ENCODE results near the gene TNS1. TPM values are rescaled to one million over a fixed set of nuclear protein-coding genes. Genes with fewer than 3 reads are reported as not detected.
A peak's percentile ranks its signal among the peaks of the same experiment; 100 is the strongest.

The TNS1 gene
- total RNA-seq, 6 experiments from 2014 or later: 113 to 139 (median 126) TPM

DNA sequence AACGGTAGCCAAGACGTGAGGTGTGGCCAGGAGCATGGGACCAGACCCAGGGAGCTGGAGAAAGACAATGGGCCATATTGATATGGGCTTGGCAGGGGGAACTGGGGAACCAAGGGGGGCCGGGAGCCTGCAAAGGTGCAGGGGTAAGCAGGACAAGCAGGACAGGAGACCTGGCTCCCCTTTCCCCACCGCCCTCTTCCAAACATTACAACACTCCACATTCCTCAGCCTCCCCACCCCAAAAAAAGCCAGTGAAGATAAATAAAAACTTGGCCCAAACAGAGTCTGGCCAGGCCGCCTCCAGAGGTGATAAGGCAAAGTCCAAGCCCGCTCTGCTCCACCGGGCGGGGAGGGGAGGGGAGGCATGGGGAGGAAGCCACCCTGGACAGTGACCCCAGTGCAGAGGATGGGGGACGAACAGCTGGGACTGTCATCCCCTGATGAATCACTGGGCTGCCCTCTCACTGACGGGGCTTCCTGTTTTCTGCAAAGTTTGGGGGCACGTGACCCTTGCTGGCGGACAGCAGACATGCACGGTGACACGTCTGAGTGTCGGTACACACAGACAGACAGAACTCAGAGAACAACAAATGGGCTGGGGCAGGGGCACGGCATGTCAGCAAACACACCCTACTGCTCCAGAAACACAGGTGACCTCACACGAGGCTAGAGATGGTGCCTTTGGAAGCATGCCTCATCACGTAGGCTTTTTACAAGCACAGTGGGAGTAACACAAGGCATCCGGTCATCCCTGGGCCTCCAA lies 100.2 kb downstream of the TNS1 start:
- Mint-ChIP-seq H3K27me3 (ENCODE audit: insufficient read depth) (peaks cover 8% of the 10 kb centered on the region), H3K27ac (peak overlapping the region; percentile 83), H3K4me1 (ENCODE audit: low read depth) (peaks cover 61% of the 10 kb centered on the region), H3K9me3 (no peaks in the 10 kb centered on the region), H3K4me3 (peak overlapping the region; percentile 54), H3K36me3 (ENCODE audit: low read depth) (peaks cover 24% of the 10 kb centered on the region)
- TF ChIP-seq, protein P1, sequence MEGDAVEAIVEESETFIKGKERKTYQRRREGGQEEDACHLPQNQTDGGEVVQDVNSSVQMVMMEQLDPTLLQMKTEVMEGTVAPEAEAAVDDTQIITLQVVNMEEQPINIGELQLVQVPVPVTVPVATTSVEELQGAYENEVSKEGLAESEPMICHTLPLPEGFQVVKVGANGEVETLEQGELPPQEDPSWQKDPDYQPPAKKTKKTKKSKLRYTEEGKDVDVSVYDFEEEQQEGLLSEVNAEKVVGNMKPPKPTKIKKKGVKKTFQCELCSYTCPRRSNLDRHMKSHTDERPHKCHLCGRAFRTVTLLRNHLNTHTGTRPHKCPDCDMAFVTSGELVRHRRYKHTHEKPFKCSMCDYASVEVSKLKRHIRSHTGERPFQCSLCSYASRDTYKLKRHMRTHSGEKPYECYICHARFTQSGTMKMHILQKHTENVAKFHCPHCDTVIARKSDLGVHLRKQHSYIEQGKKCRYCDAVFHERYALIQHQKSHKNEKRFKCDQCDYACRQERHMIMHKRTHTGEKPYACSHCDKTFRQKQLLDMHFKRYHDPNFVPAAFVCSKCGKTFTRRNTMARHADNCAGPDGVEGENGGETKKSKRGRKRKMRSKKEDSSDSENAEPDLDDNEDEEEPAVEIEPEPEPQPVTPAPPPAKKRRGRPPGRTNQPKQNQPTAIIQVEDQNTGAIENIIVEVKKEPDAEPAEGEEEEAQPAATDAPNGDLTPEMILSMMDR (IDR thresholded peaks at IDR 0.05): no peak
- peak; percentile 77 for DNase-seq

DNA sequence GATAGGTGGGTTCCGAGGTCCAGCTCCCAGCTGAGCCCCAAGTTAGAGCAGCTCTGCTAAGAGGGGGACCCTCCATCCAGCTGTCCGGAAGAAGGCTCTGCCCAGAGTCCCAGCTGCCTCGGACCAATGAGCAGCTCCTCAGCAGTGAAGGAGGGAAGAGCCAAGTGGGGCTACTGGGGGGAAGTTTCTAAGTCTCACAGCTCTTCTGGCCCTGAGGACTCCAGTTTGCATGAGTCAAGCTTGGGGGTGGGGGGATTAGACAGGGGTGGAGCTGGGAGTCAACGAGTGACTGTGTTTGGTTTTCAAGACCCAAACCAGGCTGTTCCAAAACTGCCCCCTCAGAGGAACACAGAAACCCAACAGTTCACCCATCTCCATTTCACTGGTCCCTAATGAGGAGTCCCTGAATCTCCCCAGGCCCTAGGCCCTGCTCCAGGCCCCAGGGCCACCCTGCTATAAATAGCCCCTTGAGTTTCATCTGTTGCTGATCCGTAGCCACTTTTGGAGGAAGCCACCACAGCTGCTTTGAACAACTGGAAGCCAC lies 100.9 kb downstream of the TNS1 start:
- peak overlapping the region; percentile 83 for H3K27ac Mint-ChIP-seq
- H3K27me3 Mint-ChIP-seq (ENCODE audit: insufficient read depth): peaks cover 9% of the 10 kb centered on the region
- no peaks in the 10 kb centered on the region for H3K9me3 Mint-ChIP-seq
- H3K4me3 Mint-ChIP-seq: peak overlapping the region; percentile 54
- H3K4me1 Mint-ChIP-seq (ENCODE audit: low read depth): peaks cover 61% of the 10 kb centered on the region
- peaks cover 29% of the 10 kb centered on the region for H3K36me3 Mint-ChIP-seq (ENCODE audit: low read depth)
- DNase-seq: peak; percentile 55
- TF ChIP-seq, protein P1 (IDR thresholded peaks at IDR 0.05): no peak

DNA sequence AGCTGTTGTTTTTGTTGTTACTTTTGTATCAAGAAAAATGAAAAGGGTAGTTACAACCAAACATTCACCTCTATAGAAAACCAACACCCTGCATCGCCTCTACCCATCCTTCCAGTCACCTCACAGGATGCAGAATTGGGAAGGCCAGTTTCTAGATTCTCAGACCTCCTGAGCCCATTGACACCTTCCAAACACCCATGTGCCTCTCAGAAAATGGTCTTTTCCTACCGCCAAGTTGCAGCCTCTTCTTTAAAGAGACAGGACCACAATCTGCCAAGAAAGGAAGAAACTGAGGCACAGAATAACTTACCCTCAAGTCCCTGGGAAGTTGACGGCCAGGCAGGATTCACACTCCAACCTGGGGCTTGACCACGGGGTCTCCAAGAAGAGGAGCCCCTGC lies 101.4 kb downstream of the TNS1 start:
- DNase-seq: no peak
- H3K27ac Mint-ChIP-seq: peak overlapping the region; percentile 83
- TF ChIP-seq, protein P1 (IDR thresholded peaks at IDR 0.05): no peak
- H3K9me3 Mint-ChIP-seq: no peaks in the 10 kb centered on the region
- H3K4me1 Mint-ChIP-seq (ENCODE audit: low read depth): peaks cover 61% of the 10 kb centered on the region
- H3K27me3 Mint-ChIP-seq (ENCODE audit: insufficient read depth): peaks cover 6% of the 10 kb centered on the region
- H3K4me3 Mint-ChIP-seq: no peak overlapping the region
- H3K36me3 Mint-ChIP-seq (ENCODE audit: low read depth): peaks cover 29% of the 10 kb centered on the region

DNA sequence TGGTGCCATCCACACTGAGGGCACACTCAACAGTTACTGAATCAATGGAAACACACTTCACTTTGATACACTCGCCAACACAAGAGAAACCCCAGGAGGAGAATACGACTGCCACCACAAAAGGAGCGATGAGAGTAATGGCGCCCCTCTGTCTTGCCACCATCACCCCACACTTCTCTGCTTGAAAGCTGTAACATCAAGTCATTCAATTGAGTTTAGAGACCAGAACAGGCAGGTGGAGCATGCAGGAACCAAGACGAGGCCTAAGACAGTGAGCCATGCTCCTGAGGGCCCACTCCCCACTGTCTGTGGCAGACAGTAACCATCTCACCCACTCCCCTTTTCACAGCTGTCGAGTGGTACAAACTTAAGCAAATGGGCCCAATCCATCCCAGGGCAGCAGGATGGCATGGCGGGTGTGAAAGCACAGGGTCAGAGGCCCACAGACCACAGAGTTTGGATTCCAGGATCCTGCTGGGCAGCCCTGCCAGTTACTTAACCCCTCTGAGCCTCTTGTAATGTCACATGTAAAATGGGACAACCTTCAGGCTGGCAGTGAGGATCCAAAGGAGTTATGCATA lies 101.9 kb downstream of the TNS1 start:
- TF ChIP-seq, protein P1 (IDR thresholded peaks at IDR 0.05): no peak
- Mint-ChIP-seq H3K27me3 (ENCODE audit: insufficient read depth) (peaks cover 6% of the 10 kb centered on the region), H3K4me1 (ENCODE audit: low read depth) (peaks cover 61% of the 10 kb centered on the region), H3K27ac (peak overlapping the region; percentile 25; the same call in 1 of the 2 replicates), H3K36me3 (ENCODE audit: low read depth) (peaks cover 29% of the 10 kb centered on the region), H3K9me3 (no peaks in the 10 kb centered on the region), H3K4me3 (peak overlapping the region; percentile 32; the same call in 1 of the 2 replicates)
- no peak for DNase-seq

DNA sequence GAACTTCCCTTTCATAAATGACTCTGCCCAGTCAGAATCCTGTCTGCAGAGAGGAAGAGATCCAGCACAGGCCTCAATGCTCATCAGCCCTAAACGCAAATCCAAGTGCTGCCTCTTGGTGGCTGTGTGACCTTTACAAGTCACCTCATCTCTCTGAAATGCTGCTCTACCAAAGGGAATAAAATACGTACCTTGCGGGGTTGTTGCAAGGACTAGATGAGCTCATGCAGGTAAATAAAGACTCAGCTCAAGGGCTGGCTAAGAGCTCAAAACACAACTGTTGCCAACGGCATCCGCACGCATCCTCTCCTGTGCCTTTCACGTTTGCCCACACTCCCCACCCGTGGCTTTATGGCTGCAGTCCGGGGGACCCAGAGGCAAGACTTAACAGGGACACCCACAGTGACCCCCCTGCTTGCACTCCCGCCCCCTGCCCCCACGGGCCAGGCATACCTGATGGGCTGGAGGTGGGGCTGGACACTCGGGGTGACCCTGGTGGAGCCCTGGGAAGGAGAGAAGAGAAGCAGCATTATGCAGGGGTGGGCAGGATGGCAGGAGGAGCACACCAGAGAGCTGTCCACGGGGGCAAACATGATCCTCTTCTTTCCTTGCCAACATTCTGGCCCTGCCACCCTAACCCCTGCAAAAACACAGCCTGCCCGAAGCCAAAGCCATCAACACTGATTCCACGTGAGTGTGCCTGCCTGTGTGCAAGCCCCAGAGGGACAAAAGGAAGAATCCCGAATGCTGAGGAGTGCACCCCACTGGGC lies 102.6 kb downstream of the TNS1 start:
- TF ChIP-seq, protein P1 (IDR thresholded peaks at IDR 0.05): no peak
- H3K4me1 Mint-ChIP-seq (ENCODE audit: low read depth): peaks cover 61% of the 10 kb centered on the region
- no peaks in the 10 kb centered on the region for H3K9me3 Mint-ChIP-seq
- peaks cover 29% of the 10 kb centered on the region for H3K36me3 Mint-ChIP-seq (ENCODE audit: low read depth)
- no peak for DNase-seq
- H3K4me3 Mint-ChIP-seq: peak overlapping the region; percentile 32; the same call in 1 of the 2 replicates
- H3K27me3 Mint-ChIP-seq (ENCODE audit: insufficient read depth): peaks cover 6% of the 10 kb centered on the region
- peak overlapping the region; percentile 25; the same call in 1 of the 2 replicates for H3K27ac Mint-ChIP-seq

Data from HFFc6 (cell line).